Activated T-cell treated with anti-CD3 and anti-CD28 coated beads, Interleukin-2, amount 50 U/mL, for 72 hours (primary cell): ENCODE data around the gene PDE3B. TPM values are rescaled to one million over a fixed set of nuclear protein-coding genes. Genes with fewer than 3 reads are reported as not detected.
"Not testable (repeated sequence)": the region's sequence is repeated elsewhere in the genome, so short reads cannot be mapped to it uniquely, and the experiment has no call there.

Experiments used
- ATAC-seq, 2 donors: fragments of 150-1000 bp; cut with Tn5 transposase; replicated peaks in 1 of 2; 2 replicates each; pipeline ENCODE4 v1.10.0; 2021; ENCODE audit warnings: moderate library complexity in 2 of 2, mild to moderate bottlenecking in 1 of 2
- DNase-seq, 2 donors: peaks; one replicate each; pipeline ENCODE4 v3.0.0; 2021 to 2022; ENCODE audit warnings: mixed read lengths in 1 of 2
- H3K27ac Mint-ChIP-seq: one replicate; pipeline ENCODE4 v1.8.0; 2022; ENCODE audit warnings: mild to moderate bottlenecking, moderate library complexity, mixed read lengths
- H3K27me3 Mint-ChIP-seq: one replicate; pipeline ENCODE4 v1.8.0; 2022; ENCODE audit warnings: low read depth, mixed read lengths
- H3K36me3 Mint-ChIP-seq, 2 donors: one replicate each; pipeline ENCODE4 v1.8.0; 2022; ENCODE audit warnings: mixed read lengths in 2 of 2, mild to moderate bottlenecking in 1 of 2; ENCODE audit not compliant: insufficient read depth in 2 of 2
- H3K4me1 Mint-ChIP-seq: one replicate; pipeline ENCODE4 v1.8.0; 2022; ENCODE audit warnings: low read depth, mixed read lengths
- H3K4me3 Mint-ChIP-seq, 2 donors: one replicate each; pipeline ENCODE4 v1.8.0; 2022; ENCODE audit warnings: mild to moderate bottlenecking in 2 of 2, mixed read lengths in 2 of 2, moderate library complexity in 2 of 2
- H3K9me3 Mint-ChIP-seq, 2 donors: one replicate each; pipeline ENCODE4 v1.8.0; 2022; ENCODE audit warnings: mixed read lengths in 2 of 2
- total RNA-seq, 2 donors: library from RNA; stranded (reverse); gene quantifications; one replicate each; pipeline ENCODE4 v1.2.3, GENCODE V29; 2022

Gene PDE3B
- total RNA-seq, 2 donors from 2014 or later: 79.2 to 92.1 TPM

DNA sequence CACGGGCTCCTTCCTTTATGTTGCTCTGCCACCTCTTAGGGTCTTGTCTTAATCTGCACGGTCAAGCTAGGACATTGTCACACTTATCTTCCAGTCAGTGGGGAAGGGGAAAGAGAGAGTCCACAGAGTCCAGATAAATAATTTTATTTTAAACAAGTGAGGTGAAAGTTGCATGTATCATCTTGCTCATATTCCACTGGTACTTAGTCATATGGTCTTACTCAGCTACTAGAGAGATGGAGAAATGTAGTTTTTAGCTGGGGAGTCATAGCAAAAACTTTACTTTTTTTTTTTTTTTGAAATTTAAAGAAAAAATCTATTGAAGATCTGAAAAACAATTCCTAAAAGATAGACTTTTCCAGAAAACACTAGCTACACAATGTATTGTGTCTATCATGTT lies 29.0 kb downstream of the PDE3B start:
- H3K9me3 Mint-ChIP-seq: peaks cover 0 to 2% of the 10 kb centered on the region in 2 donors
- ATAC-seq (peak; percentile 67 to 70), DNase-seq (no peak)
- no peak overlapping the region for H3K4me3 Mint-ChIP-seq
- peaks cover 0 to 38% of the 10 kb centered on the region in 2 donors for H3K36me3 Mint-ChIP-seq
- H3K27ac Mint-ChIP-seq: peak overlapping the region; percentile 76
- H3K4me1 Mint-ChIP-seq: peaks cover 74% of the 10 kb centered on the region
- no peaks in the 10 kb centered on the region for H3K27me3 Mint-ChIP-seq

DNA sequence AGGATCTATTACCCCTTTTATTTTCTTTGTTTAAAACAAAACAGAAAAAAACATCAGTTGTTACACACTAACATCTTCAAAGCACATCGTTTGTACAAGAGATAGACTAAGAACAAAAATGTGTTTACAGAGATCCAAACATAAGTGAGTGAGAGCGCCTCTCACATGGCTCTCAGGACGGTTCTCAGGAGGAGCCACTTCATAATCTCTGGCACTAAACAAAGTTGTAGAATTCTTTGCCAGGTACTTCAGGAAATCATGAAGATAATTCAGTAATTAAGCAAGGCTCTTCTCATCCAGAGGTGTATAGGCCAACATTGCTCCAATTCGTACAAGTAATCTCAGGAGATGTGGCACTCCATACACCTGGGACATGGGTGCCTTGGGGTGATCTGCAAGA lies 29.8 kb downstream of the PDE3B start:
- Mint-ChIP-seq H3K27me3 (no peaks in the 10 kb centered on the region), H3K4me3 (no peak overlapping the region), H3K4me1 (peaks cover 73% of the 10 kb centered on the region), H3K36me3 (peaks cover 0 to 41% of the 10 kb centered on the region in 2 donors), H3K9me3 (peaks cover 0 to 2% of the 10 kb centered on the region in 2 donors), H3K27ac (peak overlapping the region; percentile 76)
- no peak for ATAC-seq
- no peak for DNase-seq

DNA sequence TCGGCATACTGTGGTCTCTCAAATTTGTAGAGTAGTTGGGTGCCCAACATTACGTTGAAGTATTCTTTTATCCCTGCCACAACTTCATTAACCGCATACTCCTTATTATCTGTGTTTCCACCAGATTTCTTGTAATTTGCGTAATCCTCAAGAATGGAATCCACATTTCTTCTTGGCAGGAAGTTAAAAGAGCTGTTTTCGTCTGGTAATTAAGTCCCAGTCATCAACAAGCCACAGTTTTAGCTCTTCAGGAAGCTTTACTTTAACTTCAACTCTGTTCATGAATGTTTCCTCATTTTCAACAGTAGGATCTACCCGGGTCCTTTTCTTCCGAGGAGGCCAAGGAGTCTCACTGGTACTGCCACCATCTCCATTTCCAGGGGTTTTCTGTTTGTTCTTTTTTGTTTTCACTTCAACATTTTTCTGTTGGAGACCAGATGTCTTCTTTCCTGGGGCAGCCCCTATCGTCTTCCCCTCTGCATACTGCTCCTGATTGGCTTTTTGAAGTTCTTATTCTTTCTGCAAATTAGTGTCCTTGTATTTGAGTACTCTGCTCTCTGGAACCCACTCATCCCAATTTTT lies 30.3 kb downstream of the PDE3B start:
- peaks cover 0 to 2% of the 10 kb centered on the region in 2 donors for H3K9me3 Mint-ChIP-seq
- H3K36me3 Mint-ChIP-seq: peaks cover 0 to 44% of the 10 kb centered on the region in 2 donors
- H3K4me1 Mint-ChIP-seq: peaks cover 70% of the 10 kb centered on the region
- DNase-seq: no peak
- no peaks in the 10 kb centered on the region for H3K27me3 Mint-ChIP-seq
- no peak overlapping the region for H3K4me3 Mint-ChIP-seq
- ATAC-seq: no peak
- H3K27ac Mint-ChIP-seq: no peak overlapping the region

DNA sequence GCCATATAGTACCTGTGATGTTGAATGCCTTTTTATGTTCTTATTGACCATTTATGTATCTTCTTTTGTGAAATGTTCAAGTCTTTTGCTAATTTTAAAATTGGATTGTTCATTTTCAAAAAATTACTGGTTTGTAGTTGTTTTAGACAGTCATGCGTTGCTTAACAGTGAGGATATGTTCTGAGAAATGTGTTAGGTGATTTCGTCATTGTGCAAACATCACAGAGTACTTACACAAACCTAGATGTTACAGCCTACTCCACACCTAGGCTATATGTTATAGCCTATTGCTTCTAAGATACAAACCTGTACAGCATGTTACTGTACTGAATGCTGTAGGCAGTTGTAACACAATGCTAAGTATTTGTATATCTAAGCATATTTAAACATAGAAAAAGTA lies 32.5 kb downstream of the PDE3B start:
- Mint-ChIP-seq H3K27me3 (no peaks in the 10 kb centered on the region), H3K4me3 (peak overlapping the region in 1 of 2 donors; percentile 20), H3K4me1 (peaks cover 65% of the 10 kb centered on the region), H3K9me3 (peaks cover 0 to 5% of the 10 kb centered on the region in 2 donors), H3K27ac (peak overlapping the region; percentile 42), H3K36me3 (peaks cover 6 to 50% of the 10 kb centered on the region in 2 donors)
- ATAC-seq (peak in 1 of 2 donors; percentile 54), DNase-seq (no peak)

DNA sequence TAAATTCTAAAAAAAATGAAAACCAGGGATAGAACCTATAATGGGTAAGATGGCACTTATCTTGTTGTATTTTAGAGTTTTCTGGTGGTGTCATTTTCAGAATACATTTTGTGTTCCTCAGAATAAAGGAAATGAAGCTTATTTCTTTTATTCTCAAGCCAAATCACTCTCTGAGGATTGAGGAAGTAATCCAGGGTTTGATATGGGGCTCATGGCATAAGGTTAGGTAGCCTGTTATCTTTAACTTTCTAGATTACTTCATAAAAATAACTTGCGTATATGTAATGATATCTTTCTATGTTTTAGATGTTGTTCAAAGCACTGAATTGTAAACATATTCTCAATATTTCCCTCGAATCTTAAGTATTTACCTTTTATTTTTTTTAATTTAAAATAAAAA lies 33.5 kb downstream of the PDE3B start:
- H3K27ac Mint-ChIP-seq: no peak overlapping the region
- no peaks in the 10 kb centered on the region for H3K27me3 Mint-ChIP-seq
- H3K9me3 Mint-ChIP-seq: peaks cover 0 to 5% of the 10 kb centered on the region in 2 donors
- ATAC-seq (no peak), DNase-seq (no peak)
- no peak overlapping the region for H3K4me3 Mint-ChIP-seq
- peaks cover 6 to 50% of the 10 kb centered on the region in 2 donors for H3K36me3 Mint-ChIP-seq
- peaks cover 58% of the 10 kb centered on the region for H3K4me1 Mint-ChIP-seq

DNA sequence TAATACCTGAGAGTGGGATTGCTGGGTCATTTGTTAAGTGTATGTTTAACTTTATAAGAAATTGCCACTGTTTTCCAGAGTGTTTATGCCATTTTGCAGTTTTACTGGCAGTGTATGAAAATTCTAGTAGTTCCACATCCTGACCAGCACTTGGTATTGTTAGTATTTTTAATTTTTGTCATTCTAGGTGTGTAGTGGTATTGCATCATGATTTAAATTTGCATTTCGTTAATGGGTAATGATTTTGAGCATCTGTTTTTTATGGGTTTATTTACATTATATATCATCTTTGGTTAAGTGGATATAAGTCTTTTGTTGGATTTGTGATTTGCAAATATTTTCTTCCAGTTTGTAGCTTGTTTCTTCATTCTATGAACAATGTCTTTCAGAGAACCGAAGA lies 34.7 kb downstream of the PDE3B start:
- no peaks in the 10 kb centered on the region for H3K27me3 Mint-ChIP-seq
- peak overlapping the region; percentile 54 for H3K27ac Mint-ChIP-seq
- no peak overlapping the region for H3K4me3 Mint-ChIP-seq
- peaks cover 6 to 41% of the 10 kb centered on the region in 2 donors for H3K36me3 Mint-ChIP-seq
- peaks cover 0 to 5% of the 10 kb centered on the region in 2 donors for H3K9me3 Mint-ChIP-seq
- DNase-seq: no peak
- peaks cover 53% of the 10 kb centered on the region for H3K4me1 Mint-ChIP-seq
- no peak for ATAC-seq

DNA sequence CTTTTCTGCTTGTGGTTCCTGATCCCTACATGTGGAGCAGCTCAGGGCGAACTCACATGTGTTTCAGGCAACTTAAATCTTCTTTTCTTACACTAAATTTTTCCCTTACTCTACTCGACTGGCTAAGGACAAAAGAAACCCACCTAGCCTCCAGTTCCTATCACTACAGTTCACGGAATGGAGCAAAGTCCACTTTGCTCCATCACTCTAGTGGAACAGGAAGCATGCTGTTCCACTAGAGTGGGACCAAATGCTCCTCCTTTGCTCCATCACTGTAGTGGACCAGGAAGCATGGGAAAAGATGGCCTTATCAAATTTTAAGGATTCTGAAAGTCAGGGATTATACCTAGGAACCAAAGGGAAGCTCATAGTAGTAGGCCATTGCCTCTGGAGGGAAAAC lies 36.1 kb downstream of the PDE3B start:
- Mint-ChIP-seq H3K27me3 (no peaks in the 10 kb centered on the region), H3K4me1 (peaks cover 54% of the 10 kb centered on the region), H3K27ac (peak overlapping the region; percentile 1), H3K36me3 (peaks cover 6 to 35% of the 10 kb centered on the region in 2 donors), H3K9me3 (peaks cover 0 to 5% of the 10 kb centered on the region in 2 donors), H3K4me3 (no peak overlapping the region)
- no peak for ATAC-seq
- no peak for DNase-seq

DNA sequence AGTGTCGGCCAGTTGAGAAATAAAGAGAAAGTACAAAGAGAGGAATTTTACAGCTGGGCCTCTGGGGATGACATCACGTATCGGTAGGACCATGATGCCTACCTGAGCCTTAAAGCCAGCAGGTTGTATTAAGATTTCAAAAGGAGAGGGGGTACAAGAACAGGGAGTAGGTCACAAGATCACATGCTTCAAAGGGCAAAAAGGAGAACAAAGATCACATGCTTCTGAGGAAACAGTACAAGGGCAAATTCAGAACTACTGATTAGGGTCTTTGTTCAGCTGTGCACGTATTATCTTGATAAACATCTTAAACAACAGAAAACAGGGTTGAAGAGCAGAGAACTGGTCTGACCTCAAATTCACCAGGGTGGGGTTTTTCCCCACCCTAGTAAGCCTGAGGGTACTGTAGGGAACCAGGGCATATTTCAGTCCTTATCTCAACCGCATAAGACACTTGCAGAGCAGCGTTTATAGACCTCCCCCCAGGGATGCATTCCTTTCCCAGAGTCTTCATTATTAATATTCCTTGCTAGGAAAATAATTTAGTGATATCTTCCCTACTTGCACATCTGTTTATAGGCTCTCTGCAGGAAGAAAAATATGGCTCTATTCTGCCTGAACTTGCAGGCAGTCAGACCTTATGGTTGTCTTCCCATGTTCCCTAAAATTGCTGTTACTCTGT lies 40.8 kb downstream of the PDE3B start:
- H3K36me3 Mint-ChIP-seq: peaks cover 6 to 23% of the 10 kb centered on the region in 2 donors
- peak overlapping the region; percentile 27 for H3K27ac Mint-ChIP-seq
- not testable (repeated sequence) for DNase-seq, ATAC-seq, H3K27me3 Mint-ChIP-seq, H3K9me3 Mint-ChIP-seq
- peak overlapping the region in 1 of 2 donors; percentile 35 for H3K4me3 Mint-ChIP-seq
- H3K4me1 Mint-ChIP-seq: peaks cover 51% of the 10 kb centered on the region

DNA sequence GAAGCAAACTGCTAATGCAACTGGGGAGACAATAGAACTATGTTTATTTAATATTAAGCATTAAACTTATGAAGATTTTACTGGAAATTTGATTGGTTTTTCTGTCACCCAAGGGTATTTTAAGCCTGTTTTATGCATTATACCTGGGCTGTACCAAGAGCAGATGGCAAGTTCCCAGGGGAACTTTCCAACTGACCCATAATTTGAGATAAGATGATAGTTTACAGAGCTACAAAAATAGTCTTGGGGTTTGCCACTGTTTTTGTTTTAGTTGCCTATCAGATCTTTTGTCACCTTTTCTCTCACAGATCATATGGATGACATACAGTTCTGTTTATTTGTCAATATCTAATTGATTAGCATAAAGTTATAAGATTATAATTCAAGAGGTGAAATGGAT lies 43.9 kb downstream of the PDE3B start:
- Mint-ChIP-seq H3K27ac (no peak overlapping the region), H3K4me1 (peaks cover 48% of the 10 kb centered on the region), H3K9me3 (peaks cover 3 to 4% of the 10 kb centered on the region in 2 donors), H3K36me3 (peaks cover 12 to 35% of the 10 kb centered on the region in 2 donors), H3K27me3 (no peaks in the 10 kb centered on the region), H3K4me3 (no peak overlapping the region)
- no peak for ATAC-seq
- DNase-seq: no peak

DNA sequence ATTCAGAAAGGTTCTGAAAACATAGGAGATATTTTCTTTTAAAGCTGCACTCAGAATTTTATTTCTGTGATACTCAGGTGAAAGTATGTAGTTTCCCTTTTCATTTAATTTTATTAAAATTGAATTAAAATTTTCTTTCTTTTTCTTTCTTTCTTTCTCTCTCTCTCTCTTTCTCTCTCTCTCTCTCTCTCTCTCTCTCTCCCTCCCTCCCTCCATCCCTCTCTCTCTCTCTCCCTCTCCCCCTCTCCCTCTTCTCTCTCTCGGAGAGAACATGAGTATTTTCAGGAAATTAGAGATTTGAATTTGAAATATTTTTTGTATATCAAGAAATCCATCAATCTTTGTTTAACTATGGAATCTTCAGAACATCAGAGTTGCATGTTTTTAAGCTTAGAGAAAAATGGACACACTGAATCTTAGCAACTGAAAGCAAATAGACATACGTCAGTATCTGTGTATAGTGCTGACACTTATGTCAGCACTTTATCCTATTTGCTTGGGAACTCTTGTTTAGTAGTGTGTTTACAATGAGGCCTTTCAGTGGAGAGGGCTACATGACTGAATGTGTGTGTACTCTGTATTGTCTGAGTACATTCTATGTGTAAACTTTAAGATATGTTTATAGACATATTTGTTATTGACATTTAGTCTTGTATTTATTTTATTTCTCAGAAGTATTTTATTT lies 44.5 kb downstream of the PDE3B start:
- H3K9me3 Mint-ChIP-seq: peaks cover 4 to 8% of the 10 kb centered on the region in 2 donors
- ATAC-seq: no peak
- H3K36me3 Mint-ChIP-seq: peaks cover 17 to 41% of the 10 kb centered on the region in 2 donors
- peaks cover 46% of the 10 kb centered on the region for H3K4me1 Mint-ChIP-seq
- H3K27me3 Mint-ChIP-seq: no peaks in the 10 kb centered on the region
- peak overlapping the region in 1 of 2 donors; percentile 19 for H3K4me3 Mint-ChIP-seq
- H3K27ac Mint-ChIP-seq: peak overlapping the region; percentile 77
- DNase-seq: no peak

DNA sequence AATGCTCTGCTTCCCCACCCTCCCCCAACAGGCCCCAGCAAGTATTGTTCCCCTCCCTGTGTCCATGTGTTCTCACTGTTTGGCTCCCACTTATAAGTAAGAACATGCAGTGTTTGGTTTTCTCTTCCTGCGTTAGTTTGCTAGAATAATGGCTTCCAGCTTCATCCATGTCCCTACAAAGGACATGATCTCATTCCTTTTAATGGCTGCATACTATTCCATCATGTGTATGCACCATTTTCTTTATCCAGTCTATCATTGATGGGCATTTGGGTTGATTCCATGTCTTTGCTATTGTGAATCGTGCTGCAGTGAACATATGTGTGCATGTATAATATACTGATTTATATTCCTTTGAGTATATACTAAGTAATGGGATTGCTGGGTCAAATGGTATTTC lies 52.1 kb downstream of the PDE3B start:
- H3K27ac Mint-ChIP-seq, DNase-seq, H3K27me3 Mint-ChIP-seq, ATAC-seq, H3K4me3 Mint-ChIP-seq: not testable (repeated sequence)
- peaks cover 28 to 49% of the 10 kb centered on the region in 2 donors for H3K36me3 Mint-ChIP-seq
- peaks cover 39% of the 10 kb centered on the region for H3K4me1 Mint-ChIP-seq
- H3K9me3 Mint-ChIP-seq: peaks cover 11 to 18% of the 10 kb centered on the region in 2 donors

DNA sequence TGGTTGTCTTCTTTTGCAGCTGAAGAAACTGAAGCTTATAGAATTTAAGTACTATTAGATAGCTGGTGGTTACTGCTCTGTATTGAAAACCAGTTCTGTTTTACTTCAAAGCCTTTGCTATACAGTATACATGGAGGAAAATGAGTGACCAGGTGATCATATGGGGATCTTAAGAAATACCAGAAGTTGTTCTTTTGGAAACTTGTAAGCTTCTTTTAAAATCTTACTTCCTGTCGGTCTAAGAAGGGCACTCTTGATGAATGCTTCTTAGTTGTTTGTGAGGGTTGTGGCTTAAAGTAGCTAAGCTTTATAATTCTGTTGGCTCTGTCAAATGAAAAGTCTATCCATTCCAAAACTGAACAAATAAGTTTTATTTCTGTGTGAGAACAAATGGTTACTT lies 55.2 kb downstream of the PDE3B start:
- ATAC-seq (no peak), DNase-seq (no peak)
- Mint-ChIP-seq H3K27me3 (no peaks in the 10 kb centered on the region), H3K27ac (peak overlapping the region; percentile 91), H3K4me1 (peaks cover 38% of the 10 kb centered on the region), H3K36me3 (peaks cover 23 to 50% of the 10 kb centered on the region in 2 donors), H3K9me3 (peaks cover 20 to 21% of the 10 kb centered on the region in 2 donors), H3K4me3 (peak overlapping the region; percentile 16 to 75)

DNA sequence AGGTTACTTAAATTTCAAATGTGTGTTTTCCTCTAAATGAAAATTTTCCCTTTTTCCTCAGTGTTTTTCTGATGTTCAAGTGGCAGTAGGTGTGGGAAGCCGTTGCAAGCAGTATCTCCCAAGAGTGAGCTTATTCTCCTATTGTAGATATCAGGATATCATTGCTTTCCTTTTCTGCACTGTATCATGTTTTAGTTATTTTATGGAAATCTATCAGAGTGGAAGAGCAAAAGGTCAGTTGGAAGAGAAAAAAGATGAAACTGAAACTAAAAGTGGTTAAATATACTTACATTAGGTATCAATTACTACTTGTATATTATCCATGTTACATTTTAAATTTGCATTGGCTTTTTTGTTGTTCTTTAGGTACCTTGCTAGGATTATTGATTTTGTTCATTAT lies 57.0 kb downstream of the PDE3B start:
- H3K27ac Mint-ChIP-seq: no peak overlapping the region
- peaks cover 29 to 55% of the 10 kb centered on the region in 2 donors for H3K36me3 Mint-ChIP-seq
- H3K9me3 Mint-ChIP-seq: peaks cover 19 to 23% of the 10 kb centered on the region in 2 donors
- DNase-seq: no peak
- H3K4me1 Mint-ChIP-seq: peaks cover 38% of the 10 kb centered on the region
- H3K4me3 Mint-ChIP-seq: peak overlapping the region; percentile 57 to 67
- no peaks in the 10 kb centered on the region for H3K27me3 Mint-ChIP-seq
- ATAC-seq: no peak
